HG03064 (cell line): ENCODE measurements around the gene KIZ.

Experiments
- ATAC-seq: cut with Tn5 transposase; IDR thresholded peaks from one replicate; pipeline ENCODE4 v1.9.1; 2021; ENCODE audit warnings: low read depth; ENCODE audit not compliant: unreplicated experiment

KIZ gene

GRCh38 chr20:21209668-21210067 is 83.8 kb downstream of the KIZ start:
- no peak for ATAC-seq

- ATAC-seq, result no peak
Measured at GRCh38 chr20:21213691-21214090, 87.8 kb downstream of the KIZ start.

- ATAC-seq, result no peak
Measured at GRCh38 chr20:21214431-21214830, 88.5 kb downstream of the KIZ start.

GRCh38 chr20:21219686-21220085 is 93.8 kb downstream of the KIZ start:
- no peak for ATAC-seq

GRCh38 chr20:21224217-21224616 is 98.3 kb downstream of the KIZ start:
- ATAC-seq, result no peak

- ATAC-seq, result no peak
Measured at GRCh38 chr20:21225215-21225947, 99.5 kb downstream of the KIZ start.

- no peak for ATAC-seq
Measured at GRCh38 chr20:21228511-21228910, 102.6 kb downstream of the KIZ start.

GRCh38 chr20:21229163-21229562 is 103.3 kb downstream of the KIZ start:
- ATAC-seq, result no peak

- ATAC-seq, result no peak
Measured at GRCh38 chr20:21230220-21230619, 104.3 kb downstream of the KIZ start.

- ATAC-seq, result no peak
Measured at GRCh38 chr20:21230686-21231085, 104.8 kb downstream of the KIZ start.

- ATAC-seq, result no peak
Measured at GRCh38 chr20:21232546-21233280, 106.8 kb downstream of the KIZ start.

GRCh38 chr20:21234324-21234723 is 108.4 kb downstream of the KIZ start:
- no peak for ATAC-seq

- ATAC-seq, result no peak
Measured at GRCh38 chr20:21234806-21235483, 109.1 kb downstream of the KIZ start.

- no peak for ATAC-seq
Measured at GRCh38 chr20:21235484-21236445, 109.9 kb downstream of the KIZ start.

- no peak for ATAC-seq
Measured at GRCh38 chr20:21237956-21238799, 112.3 kb downstream of the KIZ start.

GRCh38 chr20:21238818-21239536 is 113.1 kb downstream of the KIZ start:
- no peak for ATAC-seq

GRCh38 chr20:21240394-21240793 is 114.5 kb downstream of the KIZ start:
- ATAC-seq, result no peak

GRCh38 chr20:21241406-21241805 is 115.5 kb downstream of the KIZ start:
- no peak for ATAC-seq

GRCh38 chr20:21243811-21244210 is 117.9 kb downstream of the KIZ start:
- ATAC-seq, result no peak
